Tibial nerve (tissue), 4 donors: ENCODE measurements around the gene FAHD2A. TPM values are rescaled to one million over a fixed set of nuclear protein-coding genes. Genes with fewer than 3 reads are reported as not detected.

ENCODE experiments used
- DNase-seq, 2 donors: peaks; one replicate each; pipeline ENCODE4 v3.0.0-alpha.2; 2019; ENCODE audit warnings: low spot score in 2 of 2
- H3K27ac ChIP-seq, 4 donors: fragments of 200-600 bp; sonication (generic) in 3 of 4; one replicate each; pipeline ENCODE4 v1.5.1; 2017 to 2019; ENCODE audit warnings: mild to moderate bottlenecking in 1 of 4
- H3K27me3 ChIP-seq, 2 donors: fragments of 200-600 bp; sonication (generic) in 1 of 2; one replicate each; pipeline versions ENCODE4 v1.5.1 to v1.6.0; 2017 to 2019
- H3K36me3 ChIP-seq, 3 donors: fragments of 200-600 bp; sonication (generic); one replicate each; pipeline ENCODE4 v1.5.1; 2018 to 2019
- H3K4me1 ChIP-seq, 4 donors: fragments of 200-600 bp; sonication (generic) in 3 of 4; one replicate each; pipeline ENCODE4 v1.5.1; 2017 to 2019
- H3K4me3 ChIP-seq, 4 donors: fragments of 200-600 bp; sonication (generic) in 3 of 4; one replicate each; pipeline ENCODE4 v1.5.1; 2017 to 2019; ENCODE audit warnings: mild to moderate bottlenecking in 1 of 4, moderate library complexity in 1 of 4
- H3K9me3 ChIP-seq, 4 donors: fragments of 200-600 bp; sonication (generic) in 3 of 4; one replicate each; pipeline ENCODE4 v1.5.1; 2017 to 2019
- CTCF ChIP-seq, 5 experiments: fragments of 200-600 bp in 3 of 5; fragments of 450-650 bp in 2 of 5; sonication (generic) in 3 of 5; IDR thresholded peaks; one replicate each; pipeline ENCODE4 v1.5.1; 2016 to 2019; ENCODE audit warnings: antibody characterized with exemption in 5 of 5, mild to moderate bottlenecking in 3 of 5, moderate library complexity in 2 of 5
- EP300 ChIP-seq, 2 donors: sonication (generic); formaldehyde crosslinking; IDR thresholded peaks; one replicate each; pipeline ENCODE4 v1.6.1; 2017; ENCODE audit warnings: antibody characterized with exemption in 2 of 2, mild to moderate bottlenecking in 1 of 2
- POLR2A ChIP-seq, 2 donors: fragments of 450-650 bp; IDR thresholded peaks; one replicate each; pipeline ENCODE4 v1.6.1; 2017; ENCODE audit warnings: antibody characterized with exemption in 2 of 2, mild to moderate bottlenecking in 2 of 2, moderate library complexity in 2 of 2
- WGBS, 2 donors: methylation state at CpG; one replicate each; pipeline ENCODE4 v1.1.5; 2018; 5-methylcytosine and 5-hydroxymethylcytosine counted together
- total RNA-seq, 4 donors: library from RNA; depleted of rRNA; stranded (reverse); fragments of >200 nt; gene quantifications; one replicate each; pipeline ENCODE4 v1.1.0, GENCODE V29; 2016

Gene FAHD2A
- total RNA-seq, 4 donors from 2014 or later, result 21.0 to 34.5 (median 24.8) TPM

GRCh38 chr2:95372845-95373244 is 29.7 kb upstream of the FAHD2A start:
- H3K4me1 ChIP-seq, result no peaks in the 10 kb centered on the region
- no peak overlapping the region for H3K27ac ChIP-seq
- WGBS, 2 donors, result 88 to 90% methylated on average over 8 of the region's 8 CpGs
- H3K4me3 ChIP-seq, result no peak overlapping the region
- DNase-seq, result no peak
- no peaks in the 10 kb centered on the region for H3K27me3 ChIP-seq
- peaks cover 0 to 2% (median 0%) of the 10 kb centered on the region in 4 donors for H3K9me3 ChIP-seq
- TF ChIP-seq EP300 (IDR thresholded peaks at IDR 0.05), result no peak
- no peak for TF ChIP-seq POLR2A (IDR thresholded peaks at IDR 0.05)
- TF ChIP-seq CTCF (IDR thresholded peaks at IDR 0.05), result no peak
- peaks cover 0 to 24% (median 0%) of the 10 kb centered on the region in 3 donors for H3K36me3 ChIP-seq

GRCh38 chr2:95374029-95374428 is 28.5 kb upstream of the FAHD2A start:
- peaks cover 0 to 29% (median 0%) of the 10 kb centered on the region in 3 donors for H3K36me3 ChIP-seq
- H3K27ac ChIP-seq, result no peak overlapping the region
- peaks cover 0 to 2% (median 0%) of the 10 kb centered on the region in 4 donors for H3K9me3 ChIP-seq
- H3K4me1 ChIP-seq, result no peaks in the 10 kb centered on the region
- TF ChIP-seq EP300 (IDR thresholded peaks at IDR 0.05) (no peak), POLR2A (IDR thresholded peaks at IDR 0.05) (no peak), CTCF (IDR thresholded peaks at IDR 0.05) (no peak)
- DNase-seq, result peak in 1 of 2 donors; percentile 4
- no peak overlapping the region for H3K4me3 ChIP-seq
- H3K27me3 ChIP-seq, result no peaks in the 10 kb centered on the region
- WGBS, 2 donors, result 91 to 98% methylated on average over 6 of the region's 6 CpGs

GRCh38 chr2:95374451-95374920 is 28.0 kb upstream of the FAHD2A start:
- peak in 1 of 2 donors; percentile 3 for DNase-seq
- H3K36me3 ChIP-seq, result peaks cover 0 to 29% (median 0%) of the 10 kb centered on the region in 3 donors

GRCh38 chr2:95374921-95375471 is 27.5 kb upstream of the FAHD2A start:
- WGBS, 2 donors, result 77 to 79% methylated on average over 15 of the region's 15 CpGs
- DNase-seq, result peak in 1 of 2 donors; percentile 8
- TF ChIP-seq POLR2A (IDR thresholded peaks at IDR 0.05), result no peak
- TF ChIP-seq EP300 (IDR thresholded peaks at IDR 0.05), result no peak
- no peak for TF ChIP-seq CTCF (IDR thresholded peaks at IDR 0.05)
- Histone ChIP-seq H3K27me3 (no peaks in the 10 kb centered on the region), H3K36me3 (peaks cover 0 to 29% (median 0%) of the 10 kb centered on the region in 3 donors), H3K4me3 (no peak overlapping the region), H3K9me3 (no peaks in the 10 kb centered on the region), H3K27ac (no peak overlapping the region), H3K4me1 (no peaks in the 10 kb centered on the region)

More at GRCh38 chr2:95374451-95374920, 28.0 kb upstream of the FAHD2A start:
- no peaks in the 10 kb centered on the region for H3K4me1 ChIP-seq
- no peak overlapping the region for H3K4me3 ChIP-seq
- H3K27ac ChIP-seq, result no peak overlapping the region
- 87 to 92% methylated on average over 9 to 10 of the region's 11 CpGs for WGBS, 2 donors
- H3K9me3 ChIP-seq, result peaks cover 0 to 2% (median 0%) of the 10 kb centered on the region in 4 donors
- TF ChIP-seq EP300 (IDR thresholded peaks at IDR 0.05) (no peak), CTCF (IDR thresholded peaks at IDR 0.05) (no peak), POLR2A (IDR thresholded peaks at IDR 0.05) (no peak)
- no peaks in the 10 kb centered on the region for H3K27me3 ChIP-seq

GRCh38 chr2:95375532-95376150 is 26.9 kb upstream of the FAHD2A start:
- DNase-seq, result peak in 1 of 2 donors; percentile 5
- H3K27me3 ChIP-seq, result no peaks in the 10 kb centered on the region
- 83 to 86% methylated on average over 19 to 20 of the region's 21 CpGs for whole genome bisulfite sequencing, 2 donors

More at GRCh38 chr2:95375532-95376150, 26.9 kb upstream of the FAHD2A start:
- Histone ChIP-seq H3K4me3 (no peak overlapping the region), H3K27ac (no peak overlapping the region), H3K36me3 (peaks cover 0 to 29% (median 0%) of the 10 kb centered on the region in 3 donors), H3K4me1 (no peaks in the 10 kb centered on the region), H3K9me3 (no peaks in the 10 kb centered on the region)
- TF ChIP-seq POLR2A (IDR thresholded peaks at IDR 0.05), result no peak
- TF ChIP-seq EP300 (IDR thresholded peaks at IDR 0.05), result no peak
- no peak for TF ChIP-seq CTCF (IDR thresholded peaks at IDR 0.05)
